SKM-1 (cell line): ENCODE data around the gene RSPO3.
"Not testable (repeated sequence)": the region's sequence is repeated elsewhere in the genome, so short reads cannot be mapped to it uniquely, and the experiment has no call there.

Source experiments
- DNase-seq: peaks from one replicate; lab custom pipeline; 2025; ENCODE audit not compliant: unreplicated experiment; lab: John Stamatoyannopoulos, UW

RSPO3 gene, protein sequence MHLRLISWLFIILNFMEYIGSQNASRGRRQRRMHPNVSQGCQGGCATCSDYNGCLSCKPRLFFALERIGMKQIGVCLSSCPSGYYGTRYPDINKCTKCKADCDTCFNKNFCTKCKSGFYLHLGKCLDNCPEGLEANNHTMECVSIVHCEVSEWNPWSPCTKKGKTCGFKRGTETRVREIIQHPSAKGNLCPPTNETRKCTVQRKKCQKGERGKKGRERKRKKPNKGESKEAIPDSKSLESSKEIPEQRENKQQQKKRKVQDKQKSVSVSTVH

GRCh38 chr6:127118298-127119101, at the start of gene RSPO3:
Gene RSPO3, plus strand, starts transcription at chr6:127118671. Its CDS starts 522 bp downstream, at chr6:127119193.
- no peak for DNase-seq

DNA sequence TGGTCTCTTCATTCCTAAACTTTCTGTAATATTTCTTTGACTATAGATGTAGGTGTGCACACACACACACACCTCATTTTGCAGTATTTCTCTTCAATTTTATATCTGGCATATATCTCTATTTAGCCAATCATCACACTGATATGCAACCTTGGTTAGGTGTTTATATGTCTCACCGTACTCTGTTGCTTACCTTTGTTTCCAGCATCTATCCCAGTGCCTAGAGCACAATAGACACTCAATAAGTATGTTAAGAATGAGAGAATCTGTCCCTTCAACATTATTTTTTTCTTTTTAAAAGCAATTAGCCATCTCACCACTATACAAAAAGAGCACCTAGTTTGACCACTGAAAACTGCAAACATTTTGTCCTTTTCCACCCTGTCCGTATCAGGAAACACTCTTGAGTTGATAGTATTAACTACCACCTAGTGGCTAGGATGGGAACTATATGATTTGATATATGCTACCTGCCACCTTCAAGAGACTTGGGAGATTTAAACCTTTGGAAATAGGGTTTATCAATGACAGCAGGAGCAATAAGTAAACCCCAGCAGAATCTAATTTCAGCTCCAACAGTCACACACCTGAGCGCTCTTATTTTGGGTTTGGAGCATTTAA, 48.7 kb upstream of the RSPO3 start:
- DNase-seq: no peak

GRCh38 chr6:127073222-127073621, 45.2 kb upstream of the RSPO3 start:
- DNase-seq: no peak

GRCh38 chr6:127076466-127076865, 42.0 kb upstream of the RSPO3 start:
- no peak for DNase-seq

DNA sequence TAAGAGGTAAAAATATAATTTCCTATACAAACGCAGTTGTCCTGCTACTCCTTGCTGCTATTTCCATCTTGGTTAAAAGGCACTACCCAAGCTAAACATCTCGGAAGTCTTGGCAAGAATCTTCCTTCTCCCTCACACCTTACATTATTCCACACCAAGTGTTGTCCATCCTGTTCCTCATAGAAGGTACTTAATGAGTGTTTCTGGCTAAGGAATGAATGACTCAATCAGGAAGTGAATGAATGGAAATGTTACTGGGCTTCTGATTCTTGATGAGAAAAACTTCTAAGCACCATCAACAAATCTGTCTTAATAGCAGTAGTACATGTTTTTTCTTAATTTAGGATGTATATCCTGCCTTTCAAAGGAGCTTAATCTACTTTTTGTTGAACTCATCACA, 40.6 kb upstream of the RSPO3 start:
- no peak for DNase-seq

GRCh38 chr6:127078669-127079068, 39.8 kb upstream of the RSPO3 start:
- DNase-seq: no peak

DNA sequence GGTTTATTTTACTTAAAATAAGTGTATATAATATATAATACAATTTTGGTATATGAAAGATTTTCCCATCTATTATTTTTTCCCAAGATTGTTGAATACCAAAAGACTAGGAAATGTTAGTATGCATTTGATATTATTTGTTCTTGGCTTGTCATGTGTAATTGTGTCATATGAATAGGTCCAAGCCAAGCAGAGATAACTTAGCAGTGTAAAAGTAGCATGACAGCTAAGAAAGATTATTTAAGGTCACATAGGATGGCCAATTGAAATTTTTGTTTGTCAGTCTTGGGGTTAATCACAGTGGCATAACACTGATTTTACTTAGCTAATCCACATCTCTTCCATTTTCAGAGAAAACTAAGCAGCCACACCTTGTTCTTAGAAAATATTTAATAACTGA, 38.8 kb upstream of the RSPO3 start:
- no peak for DNase-seq

DNA sequence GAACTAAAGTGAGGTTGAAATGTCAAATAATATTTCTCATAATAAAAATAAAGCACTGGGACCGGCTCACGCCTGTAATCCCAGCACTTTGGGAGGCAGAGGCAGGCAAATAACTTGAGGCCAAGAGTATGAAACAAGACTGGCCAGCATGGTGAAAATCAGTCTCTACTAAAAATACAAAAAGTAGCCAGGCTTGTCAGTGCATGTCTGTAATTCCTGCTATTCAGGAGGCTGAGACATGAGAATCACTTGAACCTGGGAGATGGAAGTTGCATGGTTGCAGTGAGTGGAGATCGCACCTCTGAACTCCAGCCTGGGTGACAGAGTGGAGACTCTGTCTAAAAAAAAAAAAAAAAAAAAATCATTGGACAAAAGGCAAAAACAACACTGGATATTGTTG, 38.4 kb upstream of the RSPO3 start:
- DNase-seq: no peak

- no peak for DNase-seq
Observed at GRCh38 chr6:127083231-127083962, 35.1 kb upstream of the RSPO3 start.

DNA sequence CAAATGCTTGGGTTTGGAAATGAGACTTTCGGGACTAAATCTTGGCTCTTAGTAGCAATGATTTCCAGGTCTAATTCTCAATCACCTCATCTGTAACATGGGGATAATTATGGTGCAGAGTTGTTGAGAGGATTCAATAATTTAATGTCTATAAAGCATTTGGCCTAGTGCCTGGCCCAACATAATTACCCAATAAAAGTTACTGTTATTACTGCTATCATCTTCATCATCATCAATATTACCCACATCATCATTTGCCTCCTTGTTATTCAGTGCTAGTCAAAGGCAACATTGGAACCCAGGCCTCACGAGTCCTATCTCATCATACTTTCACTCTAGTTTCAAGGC, 34.5 kb upstream of the RSPO3 start:
- DNase-seq: no peak

- no peak for DNase-seq
Observed at GRCh38 chr6:127085181-127085580, 33.3 kb upstream of the RSPO3 start.

DNA sequence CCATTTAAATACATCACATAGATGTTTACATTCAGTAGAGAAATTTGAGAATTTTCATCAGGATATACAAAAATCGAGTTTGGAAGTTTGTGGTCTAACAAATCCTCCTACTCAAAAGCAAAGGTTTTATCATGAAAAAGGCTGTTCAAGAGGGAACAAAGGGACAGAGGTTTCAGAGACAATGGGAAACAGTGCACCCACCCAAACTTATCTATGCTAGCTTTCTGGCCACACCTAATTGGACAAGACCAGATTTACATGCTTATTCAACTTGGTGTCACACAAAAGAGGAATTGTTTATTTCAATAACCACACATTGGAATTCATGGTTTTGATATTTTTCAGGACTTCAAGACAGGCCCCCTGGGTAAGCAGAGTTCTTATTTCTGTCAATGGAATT, 28.4 kb upstream of the RSPO3 start:
- no peak for DNase-seq

GRCh38 chr6:127092466-127092865, 26.0 kb upstream of the RSPO3 start:
- no peak for DNase-seq

GRCh38 chr6:127094791-127095190, 23.7 kb upstream of the RSPO3 start:
- no peak for DNase-seq

DNA sequence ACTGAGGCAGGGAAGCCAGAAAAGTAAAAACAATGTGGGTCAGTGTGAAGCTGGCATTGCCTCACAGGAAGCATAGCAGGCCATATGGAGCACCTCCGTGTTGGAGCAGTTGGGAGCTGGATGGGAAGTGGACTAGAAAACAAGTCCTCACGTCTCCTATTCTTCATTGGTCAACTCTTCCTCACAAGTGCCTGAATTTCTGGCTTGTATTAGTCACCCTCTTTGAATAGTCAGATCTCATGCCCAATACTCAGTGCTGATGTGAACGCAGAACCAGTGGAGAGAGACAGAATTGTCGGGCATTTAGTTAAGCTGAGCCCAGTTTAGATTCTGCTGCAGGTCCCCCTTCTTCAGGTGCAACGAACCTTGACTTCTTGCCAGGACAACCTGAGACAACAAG, 22.3 kb upstream of the RSPO3 start:
- no peak for DNase-seq

- not testable (repeated sequence) for DNase-seq
Observed at GRCh38 chr6:127097442-127097841, 21.0 kb upstream of the RSPO3 start.

DNA sequence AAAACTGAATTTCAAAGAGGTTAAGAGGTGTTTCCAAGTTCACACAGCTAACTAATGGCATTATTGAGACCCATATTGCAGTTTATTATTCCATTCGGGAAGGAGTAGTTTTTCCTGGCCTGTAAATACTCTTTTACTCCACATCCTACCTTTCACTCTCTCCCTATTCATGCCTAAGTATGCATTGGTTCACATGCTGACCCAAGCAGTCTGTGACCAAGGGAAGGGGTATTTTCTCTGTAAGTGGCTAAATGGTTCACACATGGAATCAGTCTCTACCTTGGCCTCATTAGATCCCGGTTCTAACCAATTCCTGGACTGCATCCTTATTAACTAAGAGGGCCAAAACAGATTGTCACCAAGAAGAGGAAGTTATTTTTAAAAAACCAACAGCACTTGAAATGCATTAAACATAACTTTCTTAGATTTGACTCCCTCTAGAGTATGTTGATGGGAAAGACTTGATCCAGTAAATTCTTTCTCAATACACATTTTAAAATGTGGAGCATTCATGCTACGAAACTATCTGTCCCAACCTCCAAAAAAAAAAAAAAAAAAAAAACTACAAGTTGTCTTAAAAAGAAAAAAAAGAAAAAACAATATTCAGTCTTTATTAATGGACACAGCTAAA, 17.8 kb upstream of the RSPO3 start:
- DNase-seq: peak; percentile 19

- DNase-seq: peak; percentile 64
Observed at GRCh38 chr6:127102299-127102698, 16.2 kb upstream of the RSPO3 start.

DNA sequence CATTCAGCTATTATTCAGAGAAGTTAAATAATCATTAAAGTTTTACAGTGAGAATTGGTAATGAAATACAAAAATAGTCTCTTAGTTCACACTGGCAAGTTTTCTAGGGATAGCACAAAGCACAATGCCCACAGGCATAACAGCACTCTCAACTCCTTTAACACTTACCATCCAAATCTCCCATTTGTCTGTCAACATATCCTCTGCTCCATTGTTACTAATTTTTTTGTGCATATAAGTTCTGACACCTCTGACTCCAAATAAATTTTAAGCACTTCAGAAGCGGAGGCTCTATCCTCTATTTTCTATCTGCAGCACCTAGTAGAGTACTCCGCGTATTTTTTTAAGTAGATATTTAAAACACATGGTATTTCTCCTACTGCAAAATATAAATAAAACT, 15.6 kb upstream of the RSPO3 start:
- no peak for DNase-seq

GRCh38 chr6:127103482-127103881, 15.0 kb upstream of the RSPO3 start:
- no peak for DNase-seq

- no peak for DNase-seq
Observed at GRCh38 chr6:127107916-127108315, 10.6 kb upstream of the RSPO3 start.
